Transverse colon (tissue), 4 donors: ENCODE measurements around the gene SDS.

Experiments
- EP300 ChIP-seq: sonication (generic); formaldehyde crosslinking; IDR thresholded peaks from one replicate; pipeline ENCODE4 v1.6.1; 2017; ENCODE audit warnings: antibody characterized with exemption, low read depth
- POLR2A ChIP-seq: fragments of 450-650 bp; IDR thresholded peaks from one replicate; pipeline ENCODE4 v1.6.1; 2016; ENCODE audit warnings: antibody characterized with exemption, mild to moderate bottlenecking, moderate library complexity
- POLR2AphosphoS5 ChIP-seq, 3 donors: sonication (generic); formaldehyde crosslinking; IDR thresholded peaks; one replicate each; pipeline ENCODE4 v1.6.1; 2016; ENCODE audit warnings: antibody characterized with exemption in 3 of 3
- TF ChIP-seq, protein P1 (sequence below), 5 experiments: fragments of 200-600 bp in 3 of 5; fragments of 450-650 bp in 2 of 5; sonication (generic) in 3 of 5; IDR thresholded peaks; 1 replicate in 2 of 5; 2 replicates in 3 of 5; pipeline ENCODE4 v1.5.1; 2016 to 2017; ENCODE audit warnings: antibody characterized with exemption in 5 of 5, inconsistent platforms in 3 of 5, mild to moderate bottlenecking in 2 of 5, moderate library complexity in 1 of 5

DNA sequence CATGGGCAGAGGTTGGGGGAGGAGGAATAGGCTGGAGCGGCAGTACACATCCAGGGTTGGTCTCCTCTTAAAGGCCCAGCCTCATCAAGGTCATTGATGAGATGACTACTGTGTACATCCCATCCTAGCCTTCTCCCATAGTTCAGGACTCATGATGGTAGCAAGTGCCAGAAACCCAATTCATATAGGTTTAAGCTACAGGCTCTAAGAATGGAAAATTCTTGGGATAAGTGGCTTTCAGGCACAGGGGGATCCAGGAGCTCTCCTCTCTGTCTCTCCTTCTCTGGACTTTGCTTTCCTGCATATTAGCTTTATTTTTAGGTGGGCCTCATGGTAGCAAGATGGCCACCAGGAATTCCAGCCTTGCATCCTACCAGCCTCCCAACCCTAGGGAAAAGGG is 24.8 kb upstream of the SDS start:
- TF ChIP-seq, protein P1, sequence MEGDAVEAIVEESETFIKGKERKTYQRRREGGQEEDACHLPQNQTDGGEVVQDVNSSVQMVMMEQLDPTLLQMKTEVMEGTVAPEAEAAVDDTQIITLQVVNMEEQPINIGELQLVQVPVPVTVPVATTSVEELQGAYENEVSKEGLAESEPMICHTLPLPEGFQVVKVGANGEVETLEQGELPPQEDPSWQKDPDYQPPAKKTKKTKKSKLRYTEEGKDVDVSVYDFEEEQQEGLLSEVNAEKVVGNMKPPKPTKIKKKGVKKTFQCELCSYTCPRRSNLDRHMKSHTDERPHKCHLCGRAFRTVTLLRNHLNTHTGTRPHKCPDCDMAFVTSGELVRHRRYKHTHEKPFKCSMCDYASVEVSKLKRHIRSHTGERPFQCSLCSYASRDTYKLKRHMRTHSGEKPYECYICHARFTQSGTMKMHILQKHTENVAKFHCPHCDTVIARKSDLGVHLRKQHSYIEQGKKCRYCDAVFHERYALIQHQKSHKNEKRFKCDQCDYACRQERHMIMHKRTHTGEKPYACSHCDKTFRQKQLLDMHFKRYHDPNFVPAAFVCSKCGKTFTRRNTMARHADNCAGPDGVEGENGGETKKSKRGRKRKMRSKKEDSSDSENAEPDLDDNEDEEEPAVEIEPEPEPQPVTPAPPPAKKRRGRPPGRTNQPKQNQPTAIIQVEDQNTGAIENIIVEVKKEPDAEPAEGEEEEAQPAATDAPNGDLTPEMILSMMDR (IDR thresholded peaks at IDR 0.05): no peak
- TF ChIP-seq EP300 (no peak), POLR2AphosphoS5 (IDR thresholded peaks at IDR 0.05) (no peak), POLR2A (no peak)
